Measurements from ENCODE around the gene CGGBP1. TPM values are rescaled to one million over a fixed set of nuclear protein-coding genes. Genes with fewer than 3 reads are reported as not detected.
A peak's percentile ranks its signal among the peaks of the same experiment; 100 is the strongest.

Gene CGGBP1
- 29.0 TPM for polyA plus RNA-seq (2012; ENCODE audit: insufficient read length, low read depth)

DNA sequence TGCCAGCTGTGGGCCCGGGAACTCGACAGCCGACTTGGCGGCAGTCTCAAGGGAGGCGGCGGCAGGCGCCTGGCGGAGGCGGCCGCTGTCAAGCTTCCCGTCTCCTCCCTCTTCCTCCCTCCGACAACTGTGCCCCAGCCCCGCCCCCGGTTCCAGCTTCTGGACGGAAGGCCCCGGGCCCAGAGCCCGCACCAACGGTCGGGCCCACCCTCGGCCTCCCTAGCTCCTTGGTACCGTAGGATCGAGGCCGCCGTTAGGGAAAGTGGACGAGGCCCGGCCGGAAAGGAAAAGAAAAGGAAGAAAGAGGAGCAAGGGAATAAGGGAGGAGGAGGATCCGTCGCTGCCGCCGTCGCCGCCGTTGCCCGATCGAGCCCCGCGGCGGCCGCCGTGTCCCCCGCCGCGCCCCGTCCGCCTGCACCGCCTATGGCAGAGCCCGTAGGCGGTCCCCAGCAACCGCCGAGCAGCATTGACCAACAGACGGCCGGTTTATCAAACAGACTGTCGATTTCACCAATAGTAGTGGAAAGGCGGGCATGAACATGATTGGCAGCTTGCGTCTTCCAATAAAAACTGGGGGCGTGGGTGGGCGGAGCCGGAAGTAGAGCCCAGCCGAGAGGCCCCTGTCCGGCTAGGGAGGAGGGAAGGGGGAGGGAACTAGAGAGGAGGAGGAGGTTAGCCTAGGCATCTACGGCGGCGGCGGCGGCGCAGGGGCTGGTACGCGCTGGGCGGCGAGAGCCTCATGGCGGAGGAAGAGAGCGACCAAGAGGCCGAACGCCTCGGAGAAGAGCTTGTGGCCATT is at the start of gene CGGBP1, which contains the start of gene ZNF654:
TSS of gene CGGBP1 (minus strand) at position 425 of the 799 bp plus-strand sequence. CDS start 3,029 bp downstream, outside the sequence.
TSS of gene ZNF654 (plus strand) at position 675 of the 799 bp plus-strand sequence. CDS start at position 740, 65 bp downstream.
- TF ChIP-seq SIN3A (IDR thresholded peaks at IDR 0.05; ENCODE audit: borderline replicate concordance, insufficient read depth, low read length) (0 out of 2 replicates have a peak, but pooled peaks have one; percentile 6), FOXP2 (optimal IDR thresholded peaks at IDR 0.05; ENCODE audit: borderline replicate concordance, extremely low read depth, extremely low read length, insufficient read depth) (peak; percentile 9), POLR2AphosphoS5 (IDR thresholded peaks at IDR 0.05; ENCODE audit: low read depth, low read length) (peak; percentile 15), REST (IDR thresholded peaks at IDR 0.05; ENCODE audit: insufficient read depth in 1 of 2, low read depth in 2 of 2, low read length in 2 of 2) (no peak; a peak in 1 of 4 replicates), TAF1 (IDR thresholded peaks at IDR 0.05; ENCODE audit: borderline replicate concordance, insufficient read depth, low read length) (no peak; the same call in 1 of the 2 replicates)

DNA sequence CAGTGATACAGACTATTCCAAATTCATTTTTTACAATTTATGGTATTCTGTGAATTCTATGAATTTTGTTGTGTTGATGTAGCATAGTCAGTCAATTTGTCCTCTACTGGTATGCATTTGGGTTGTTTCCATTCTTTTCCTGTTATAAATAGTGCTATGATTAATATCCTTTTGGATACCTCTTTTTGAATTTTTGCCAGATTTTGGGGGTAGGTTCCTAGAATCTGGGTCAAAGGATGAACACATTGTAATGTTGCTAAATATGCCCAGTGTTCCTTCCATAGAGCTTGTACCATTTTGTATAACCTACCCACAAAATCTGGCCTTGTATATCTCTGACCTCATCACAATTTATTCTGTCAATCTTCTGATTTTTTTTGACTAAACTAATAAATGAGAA is 46.5 kb upstream of the CGGBP1 start:
- TF ChIP-seq REST (IDR thresholded peaks at IDR 0.05; ENCODE audit: insufficient read depth in 1 of 2, low read depth in 2 of 2, low read length in 2 of 2) (no peak), TAF1 (IDR thresholded peaks at IDR 0.05; ENCODE audit: borderline replicate concordance, insufficient read depth, low read length) (no peak), POLR2AphosphoS5 (IDR thresholded peaks at IDR 0.05; ENCODE audit: low read depth, low read length) (no peak), SIN3A (IDR thresholded peaks at IDR 0.05; ENCODE audit: borderline replicate concordance, insufficient read depth, low read length) (no peak), FOXP2 (optimal IDR thresholded peaks at IDR 0.05; ENCODE audit: borderline replicate concordance, extremely low read depth, extremely low read length, insufficient read depth) (no peak)

DNA sequence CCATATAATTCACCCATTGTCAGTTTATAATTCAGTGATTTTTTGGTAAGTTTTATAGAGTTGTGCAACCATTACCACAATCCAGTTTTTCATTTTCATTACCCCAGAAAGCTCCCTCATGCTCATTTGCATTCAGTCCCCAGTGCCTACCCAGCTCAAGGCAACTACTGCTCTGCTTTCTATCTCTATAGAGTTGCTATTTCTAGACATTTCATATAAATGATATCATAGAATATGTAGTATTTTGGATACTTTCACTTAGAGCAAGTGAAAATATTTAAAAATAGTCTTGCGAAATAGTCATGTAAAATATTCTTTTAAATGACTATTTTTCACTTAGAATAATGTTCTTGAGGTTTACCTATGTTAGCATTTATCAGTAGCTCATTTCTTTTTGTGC is 42.3 kb upstream of the CGGBP1 start:
- no peak for TF ChIP-seq POLR2AphosphoS5 (IDR thresholded peaks at IDR 0.05; ENCODE audit: low read depth, low read length)

DNA sequence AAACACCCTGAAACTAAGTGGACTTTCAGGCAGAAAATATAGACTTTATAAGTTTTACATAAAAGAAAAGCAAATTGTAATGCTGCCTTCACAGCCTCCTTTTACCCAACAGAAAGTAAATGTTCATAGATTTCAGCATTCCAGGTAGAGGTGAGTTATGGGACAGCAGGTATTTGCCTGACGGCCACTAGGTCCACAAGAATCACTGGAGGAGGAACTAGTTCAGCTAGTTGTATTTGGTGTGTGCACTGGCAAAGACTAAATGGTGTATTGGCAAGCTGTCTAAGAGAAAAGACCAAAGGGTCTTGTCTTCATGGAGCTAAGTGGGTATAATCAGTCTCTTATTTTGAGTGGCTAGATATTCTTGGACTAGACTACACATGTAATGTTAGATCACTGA is 34.5 kb upstream of the CGGBP1 start:
- TF ChIP-seq REST (IDR thresholded peaks at IDR 0.05; ENCODE audit: insufficient read depth in 1 of 2, low read depth in 2 of 2, low read length in 2 of 2) (no peak), TAF1 (IDR thresholded peaks at IDR 0.05; ENCODE audit: borderline replicate concordance, insufficient read depth, low read length) (no peak), POLR2AphosphoS5 (IDR thresholded peaks at IDR 0.05; ENCODE audit: low read depth, low read length) (no peak), SIN3A (IDR thresholded peaks at IDR 0.05; ENCODE audit: borderline replicate concordance, insufficient read depth, low read length) (no peak), FOXP2 (optimal IDR thresholded peaks at IDR 0.05; ENCODE audit: borderline replicate concordance, extremely low read depth, extremely low read length, insufficient read depth) (no peak)

DNA sequence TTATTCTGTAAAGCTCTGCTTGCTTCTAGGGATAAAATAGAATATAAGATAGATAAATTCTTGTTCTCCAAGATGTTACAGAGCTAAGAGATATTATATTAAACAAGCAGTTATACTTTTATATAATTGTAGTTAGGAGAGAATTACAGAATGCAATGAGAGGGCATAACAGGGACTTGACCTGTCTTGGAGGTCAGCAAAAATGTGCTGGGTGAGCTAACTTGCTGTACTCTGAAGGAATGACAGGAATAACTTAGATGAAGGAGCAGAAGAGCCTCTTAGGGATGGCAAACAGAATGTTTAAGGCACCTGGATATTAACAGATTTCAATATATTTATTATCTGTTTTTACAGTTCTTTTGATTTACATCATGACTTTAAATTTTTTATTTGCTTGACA is 33.5 kb upstream of the CGGBP1 start:
- TF ChIP-seq FOXP2 (optimal IDR thresholded peaks at IDR 0.05; ENCODE audit: borderline replicate concordance, extremely low read depth, extremely low read length, insufficient read depth): no peak
- TF ChIP-seq POLR2AphosphoS5 (IDR thresholded peaks at IDR 0.05; ENCODE audit: low read depth, low read length): no peak
- TF ChIP-seq REST (IDR thresholded peaks at IDR 0.05; ENCODE audit: insufficient read depth in 1 of 2, low read depth in 2 of 2, low read length in 2 of 2): no peak
- TF ChIP-seq TAF1 (IDR thresholded peaks at IDR 0.05; ENCODE audit: borderline replicate concordance, insufficient read depth, low read length): no peak
- no peak for TF ChIP-seq SIN3A (IDR thresholded peaks at IDR 0.05; ENCODE audit: borderline replicate concordance, insufficient read depth, low read length)
